GM23248 (cell line): ENCODE data around the gene TRIM32. TPM values are rescaled to one million over a fixed set of nuclear protein-coding genes. Genes with fewer than 3 reads are reported as not detected.

Source experiments
- DNase-seq: peaks from one replicate; pipeline ENCODE4 v3.0.0-alpha.2; 2015
- H2AFZ ChIP-seq: fragments of 200-600 bp; sonication (generic); 2 replicates; pipeline ENCODE4 v1.6.1; 2016; ENCODE audit warnings: antibody characterized with exemption
- H3F3A ChIP-seq: fragments of 200-600 bp; sonication (generic); 2 replicates; pipeline ENCODE4 v1.6.1; 2016; ENCODE audit warnings: mild to moderate bottlenecking, antibody characterized with exemption, mixed run types; ENCODE audit not compliant: insufficient read depth
- H3K27ac ChIP-seq: fragments of 200-600 bp; sonication (generic); 2 replicates; pipeline ENCODE4 v1.5.1; 2016; ENCODE audit warnings: mild to moderate bottlenecking
- H3K27me3 ChIP-seq: fragments of 200-600 bp; sonication (generic); replicated peaks from 2 replicates; pipeline ENCODE4 v1.6.1; 2016; ENCODE audit warnings: mild to moderate bottlenecking; ENCODE audit not compliant: insufficient read depth
- H3K36me3 ChIP-seq: fragments of 200-600 bp; sonication (generic); 2 replicates; pipeline ENCODE4 v1.6.1; 2016; ENCODE audit warnings: low read depth, mild to moderate bottlenecking
- H3K4me1 ChIP-seq: fragments of 200-600 bp; sonication (generic); 2 replicates; pipeline ENCODE4 v1.6.1; 2016; ENCODE audit warnings: mild to moderate bottlenecking; ENCODE audit not compliant: insufficient read depth
- H3K4me2 ChIP-seq: fragments of 200-600 bp; sonication (generic); one replicate; pipeline ENCODE4 v1.6.1; 2016; ENCODE audit warnings: mild to moderate bottlenecking; ENCODE audit not compliant: unreplicated experiment
- H3K4me3 ChIP-seq: fragments of 200-600 bp; sonication (generic); 2 replicates; pipeline ENCODE4 v1.5.1; 2016; ENCODE audit warnings: mild to moderate bottlenecking
- H3K79me2 ChIP-seq: fragments of 200-600 bp; sonication (generic); 2 replicates; pipeline ENCODE4 v1.6.1; 2016; ENCODE audit warnings: mild to moderate bottlenecking; ENCODE audit not compliant: insufficient read depth
- H3K9ac ChIP-seq: fragments of 200-600 bp; sonication (generic); 2 replicates; pipeline ENCODE4 v1.6.1; 2016; ENCODE audit warnings: mild to moderate bottlenecking
- H3K9me2 ChIP-seq: fragments of 200-600 bp; sonication (generic); 2 replicates; pipeline ENCODE4 v1.6.1; 2016; ENCODE audit warnings: mixed run types, mild to moderate bottlenecking, moderate library complexity; ENCODE audit not compliant: insufficient read depth
- H3K9me3 ChIP-seq: fragments of 200-600 bp; sonication (generic); one replicate; pipeline ENCODE4 v1.6.1; 2017; ENCODE audit warnings: low read depth
- H4K20me1 ChIP-seq: fragments of 200-600 bp; sonication (generic); 2 replicates; pipeline ENCODE4 v1.6.0; 2016; ENCODE audit not compliant: insufficient read depth
- EZH2 ChIP-seq: fragments of 200-600 bp; sonication (generic); IDR thresholded peaks from 2 replicates; pipeline ENCODE4 v1.6.1; 2018; ENCODE audit warnings: antibody characterized with exemption, mild to moderate bottlenecking; ENCODE audit not compliant: insufficient read depth, poor library complexity, severe bottlenecking
- EZH2phosphoT487 ChIP-seq: fragments of 200-600 bp; sonication (generic); IDR thresholded peaks from 2 replicates; pipeline ENCODE4 v1.6.1; 2018; ENCODE audit warnings: antibody characterized with exemption, moderate library complexity, mild to moderate bottlenecking, low read depth; ENCODE audit not compliant: insufficient read depth
- WGBS, 2 experiments: methylation state at CpG; one replicate each; pipeline ENCODE4 v1.1.6; 2015 to 2017; ENCODE audit warnings: low lambda C conversion rate in 2 of 2, low coverage in 1 of 2; ENCODE audit errors: missing lambda C conversion rate in 2 of 2; 5-methylcytosine and 5-hydroxymethylcytosine counted together
- in situ Hi-C: fragments of 300-500 bp; cut with MboI; formaldehyde crosslinking; loops from 2 replicates; pipeline ENCODE4 v1.15.0; 2020
- polyA plus RNA-seq: library from polyadenylated mRNA; unstranded; fragments of >200 nt; fragmentation: Nextera tagmentation; extraction: Ambion mirVana; gene quantifications from 2 replicates; pipeline ENCODE4 v1.2.1, GENCODE V29; 2016
- total RNA-seq: library from RNA; depleted of rRNA; stranded (reverse); fragments of >200 nt; shearing (Covaris generic); gene quantifications from 2 replicates; pipeline ENCODE4 v1.2.3, GENCODE V29; 2014

Gene TRIM32
- total and polyA plus RNA-seq, 2 experiments from 2014 or later = 34.5 to 41.9 TPM

DNA sequence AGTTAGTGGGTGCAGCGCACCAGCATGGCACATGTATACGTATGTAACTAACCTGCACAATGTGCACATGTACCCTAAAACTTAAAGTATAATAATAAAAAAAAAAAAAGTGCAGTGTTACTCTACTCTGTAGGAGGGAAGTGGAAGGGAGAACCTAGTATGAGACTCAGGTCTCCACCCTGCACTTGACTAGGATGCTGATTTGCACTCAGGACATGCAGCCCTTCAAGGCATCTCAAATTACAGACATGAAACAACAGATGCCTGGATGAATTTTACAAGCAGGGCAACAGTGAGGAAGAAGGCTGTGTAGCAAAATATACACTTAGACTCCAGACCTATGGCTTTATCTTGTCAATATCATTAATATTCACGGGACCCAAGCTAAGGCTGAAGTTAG lies 16.5 kb downstream of the TRIM32 start:
- H3K9ac ChIP-seq = no peak overlapping the region
- WGBS, 2 experiments = 95 to 96% methylated on average over 1 to 3 of the region's 3 CpGs
- H3K27ac ChIP-seq = no peak overlapping the region
- no peaks in the 10 kb centered on the region for H3K9me2 ChIP-seq
- peaks cover 72% of the 10 kb centered on the region for H3K79me2 ChIP-seq
- H3K27me3 ChIP-seq = no peaks in the 10 kb centered on the region
- H3K4me3 ChIP-seq = no peak overlapping the region
- H3K4me2 ChIP-seq = no peak overlapping the region
- peaks cover 19% of the 10 kb centered on the region; the same call in 1 of the 2 replicates for H3F3A ChIP-seq
- DNase-seq = no peak
- no peak overlapping the region for H2AFZ ChIP-seq
- H3K4me1 ChIP-seq = peaks cover 24% of the 10 kb centered on the region
- H3K9me3 ChIP-seq = no peaks in the 10 kb centered on the region
- peaks cover 22% of the 10 kb centered on the region for H3K36me3 ChIP-seq
- no peak for TF ChIP-seq EZH2
- TF ChIP-seq EZH2phosphoT487 = no peak
- in situ Hi-C loops = no loop called here
- H4K20me1 ChIP-seq = peaks cover 5% of the 10 kb centered on the region; the same call in 1 of the 2 replicates

DNA sequence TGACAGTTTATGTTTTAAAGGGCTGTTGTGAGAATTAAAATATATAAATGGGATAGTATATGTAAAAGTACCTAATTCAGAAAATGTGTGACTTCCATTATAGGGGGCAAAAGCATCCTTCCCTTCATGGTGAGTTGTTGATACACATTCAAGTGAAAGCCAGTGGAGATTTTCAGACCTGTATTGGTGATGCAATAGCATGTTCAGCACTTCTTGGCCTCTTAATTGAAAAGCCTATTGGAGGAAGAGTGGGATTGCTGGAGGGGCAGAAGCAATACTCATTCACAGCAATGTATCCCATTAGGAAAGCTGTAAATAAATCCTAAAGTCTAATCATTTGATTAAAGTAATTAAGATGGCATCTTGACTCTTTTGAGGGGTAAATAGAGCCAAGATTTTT lies 17.4 kb downstream of the TRIM32 start:
- H3K36me3 ChIP-seq = peaks cover 15% of the 10 kb centered on the region
- H3K27me3 ChIP-seq = no peaks in the 10 kb centered on the region
- no peaks in the 10 kb centered on the region for H3K9me2 ChIP-seq
- no peak overlapping the region for H3K9ac ChIP-seq
- no peak overlapping the region for H3K4me2 ChIP-seq
- in situ Hi-C loops = no loop called here
- no peak for TF ChIP-seq EZH2phosphoT487
- no peak for TF ChIP-seq EZH2
- peaks cover 5% of the 10 kb centered on the region; the same call in 1 of the 2 replicates for H4K20me1 ChIP-seq
- no peak overlapping the region for H3K4me3 ChIP-seq
- no peak overlapping the region for H2AFZ ChIP-seq
- peaks cover 64% of the 10 kb centered on the region for H3K79me2 ChIP-seq
- DNase-seq = no peak
- H3K27ac ChIP-seq = no peak overlapping the region
- H3F3A ChIP-seq = peaks cover 19% of the 10 kb centered on the region; the same call in 1 of the 2 replicates
- H3K4me1 ChIP-seq = peaks cover 24% of the 10 kb centered on the region
- no peaks in the 10 kb centered on the region for H3K9me3 ChIP-seq

DNA sequence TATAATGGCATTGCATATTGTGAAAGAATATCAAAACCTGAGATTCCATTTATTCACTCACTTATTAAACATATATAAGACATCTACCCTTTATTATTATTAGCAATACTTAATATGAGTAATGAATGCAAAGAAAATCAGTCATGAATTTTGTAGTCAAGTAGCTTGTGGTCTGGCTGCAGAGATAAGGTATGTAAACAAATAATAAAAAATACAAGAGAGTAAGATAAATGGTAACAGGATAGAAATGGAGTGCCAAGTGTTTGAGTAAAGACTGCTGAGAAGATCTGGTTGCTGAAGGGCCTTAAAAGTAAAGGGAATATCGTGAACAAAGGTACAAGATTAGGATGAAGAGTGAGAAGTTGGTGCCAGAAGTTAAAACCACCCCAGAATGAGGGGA lies 18.4 kb downstream of the TRIM32 start:
- no peak for TF ChIP-seq EZH2phosphoT487
- TF ChIP-seq EZH2 = no peak
- H3K4me1 ChIP-seq = peaks cover 24% of the 10 kb centered on the region
- peaks cover 19% of the 10 kb centered on the region; the same call in 1 of the 2 replicates for H3F3A ChIP-seq
- H3K36me3 ChIP-seq = 0 out of 2 replicates have a peak, but pooled peaks cover 4% of the 10 kb centered on the region
- H3K4me3 ChIP-seq = no peak overlapping the region
- DNase-seq = no peak
- H3K27ac ChIP-seq = no peak overlapping the region
- 97 to 100% methylated on average over 1 of the region's 1 CpG for WGBS, 2 experiments
- H3K9ac ChIP-seq = no peak overlapping the region
- H3K27me3 ChIP-seq = no peaks in the 10 kb centered on the region
- peaks cover 53% of the 10 kb centered on the region for H3K79me2 ChIP-seq
- H2AFZ ChIP-seq = no peak overlapping the region
- no peak overlapping the region for H3K4me2 ChIP-seq
- in situ Hi-C loops = no loop called here
- peaks cover 5% of the 10 kb centered on the region; the same call in 1 of the 2 replicates for H4K20me1 ChIP-seq
- no peaks in the 10 kb centered on the region for H3K9me2 ChIP-seq
- H3K9me3 ChIP-seq = no peaks in the 10 kb centered on the region

DNA sequence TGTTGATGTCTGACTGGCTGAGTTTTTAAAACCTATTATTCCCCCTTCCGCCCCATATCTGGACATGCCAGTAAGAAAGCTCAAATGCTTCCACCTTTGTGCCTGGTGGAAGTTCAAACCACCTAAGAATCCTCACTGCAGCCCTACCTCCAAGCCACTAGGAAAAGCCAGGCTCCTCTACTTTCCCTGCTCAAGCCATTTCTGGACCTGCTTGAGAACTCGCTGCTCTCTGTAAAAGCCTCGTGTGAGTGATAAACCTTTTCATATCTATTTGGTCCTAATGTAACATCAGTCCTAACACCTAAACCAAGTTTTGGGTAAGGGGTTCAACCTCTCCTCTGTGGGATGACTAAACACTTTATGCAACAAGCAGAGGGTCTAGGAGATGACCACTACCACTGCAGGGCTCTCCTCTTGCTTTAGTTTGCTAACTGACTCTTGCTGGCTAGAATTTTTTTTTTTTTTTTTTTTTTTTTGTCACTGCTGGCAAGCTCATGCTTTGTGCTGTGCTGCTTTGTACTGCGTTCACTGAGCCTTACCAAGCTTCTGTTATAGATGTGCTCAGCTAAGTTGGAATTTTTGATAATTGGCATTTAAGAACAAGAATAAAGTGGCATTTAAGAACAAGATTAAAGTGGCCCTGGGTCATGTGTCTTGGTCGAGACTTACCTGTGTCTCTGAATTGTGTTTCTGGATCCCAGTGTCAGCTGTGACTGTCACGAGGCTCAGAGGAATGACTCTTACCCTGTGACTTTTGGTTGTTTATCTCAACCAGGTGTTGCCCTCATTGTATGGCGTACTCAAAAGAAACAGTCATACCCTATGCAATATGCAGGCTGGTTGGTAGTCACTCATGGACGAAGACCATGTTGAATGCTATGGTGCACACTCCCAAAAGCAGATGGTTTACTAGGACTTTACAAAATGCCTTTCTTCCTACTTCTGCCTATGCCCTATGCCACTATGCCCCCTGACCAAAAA lies 19.5 kb downstream of the TRIM32 start:
- peaks cover 5% of the 10 kb centered on the region for H4K20me1 ChIP-seq
- H3K36me3 ChIP-seq = 0 out of 2 replicates have a peak, but pooled peaks cover 4% of the 10 kb centered on the region
- no peak overlapping the region for H3K27ac ChIP-seq
- H3K79me2 ChIP-seq = peaks cover 42% of the 10 kb centered on the region
- peaks cover 15% of the 10 kb centered on the region for H3K4me1 ChIP-seq
- H3K27me3 ChIP-seq = no peaks in the 10 kb centered on the region
- H3F3A ChIP-seq = peaks cover 19% of the 10 kb centered on the region; the same call in 1 of the 2 replicates
- in situ Hi-C loops = no loop called here
- no peak overlapping the region for H3K4me2 ChIP-seq
- H3K4me3 ChIP-seq = no peak overlapping the region
- TF ChIP-seq EZH2phosphoT487 (no peak), EZH2 (no peak)
- H3K9me3 ChIP-seq = no peaks in the 10 kb centered on the region
- DNase-seq = no peak
- WGBS, 2 experiments = 94 to 96% methylated on average over 8 of the region's 8 CpGs
- H3K9me2 ChIP-seq = no peaks in the 10 kb centered on the region
- H3K9ac ChIP-seq = no peak overlapping the region
- H2AFZ ChIP-seq = no peak overlapping the region
